Uterus (tissue), 4 donors: ENCODE data around the gene CRIP1. TPM values are rescaled to one million over a fixed set of nuclear protein-coding genes. Genes with fewer than 3 reads are reported as not detected.

Experiments
- DNase-seq, 2 donors: peaks; one replicate each; pipeline ENCODE4 v3.0.0-alpha.2; 2019 to 2020
- H3K27ac ChIP-seq, 2 donors: fragments of 200-600 bp; sonication (generic); 1 replicate in 1 of 2; 2 replicates in 1 of 2; pipeline ENCODE4 v1.5.1; 2016 to 2018
- H3K27me3 ChIP-seq, 2 donors: fragments of 200-600 bp; sonication (generic); one replicate each; pipeline ENCODE4 v1.5.1; 2018 to 2019; ENCODE audit warnings: control low read depth in 1 of 2
- H3K36me3 ChIP-seq, 2 donors: fragments of 200-600 bp; sonication (generic); one replicate each; pipeline ENCODE4 v1.5.1; 2019; ENCODE audit warnings: control low read depth in 1 of 2
- H3K4me1 ChIP-seq, 2 donors: fragments of 200-600 bp; sonication (generic); one replicate each; pipeline ENCODE4 v1.5.1; 2018 to 2019; ENCODE audit warnings: control low read depth in 1 of 2
- H3K4me3 ChIP-seq, 2 donors: fragments of 200-600 bp; sonication (generic); 1 replicate in 1 of 2; 2 replicates in 1 of 2; pipeline ENCODE4 v1.5.1; 2018 to 2019; ENCODE audit warnings: mild to moderate bottlenecking in 1 of 2
- H3K9me3 ChIP-seq, 2 donors: fragments of 200-600 bp; sonication (generic); one replicate each; pipeline ENCODE4 v1.5.1; 2019; ENCODE audit warnings: control low read depth in 1 of 2
- CTCF ChIP-seq, 4 experiments: fragments of 200-600 bp in 2 of 4; fragments of 450-650 bp in 2 of 4; sonication (generic) in 2 of 4; IDR thresholded peaks; one replicate each; pipeline ENCODE4 v1.5.1; 2016 to 2019; ENCODE audit warnings: antibody characterized with exemption in 4 of 4, mild to moderate bottlenecking in 2 of 4, moderate library complexity in 1 of 4
- POLR2A ChIP-seq, 2 donors: fragments of 450-650 bp; IDR thresholded peaks; one replicate each; pipeline ENCODE4 v1.6.1; 2016; ENCODE audit warnings: antibody characterized with exemption in 2 of 2, mild to moderate bottlenecking in 1 of 2, moderate library complexity in 1 of 2
- intact Hi-C: fragments of 100-400 bp; cut with DNase I; formaldehyde crosslinking; loops from one replicate; pipeline ENCODE4 v1.15.1; 2023; ENCODE audit warnings: low total_unique reads
- total RNA-seq, 4 donors: library from RNA; depleted of rRNA in 3 of 4; stranded (reverse); fragments of >200 nt in 3 of 4; gene quantifications; one replicate each; pipeline versions ENCODE4 v1.1.0 to v1.2.4, GENCODE V29; 2014 to 2023
- donor health status: DM: yes; HTN: yes; CAD: no.

CRIP1 gene
- total RNA-seq, 4 donors from 2014 or later: 0.51 to 64.7 (median 34.4) TPM

DNA sequence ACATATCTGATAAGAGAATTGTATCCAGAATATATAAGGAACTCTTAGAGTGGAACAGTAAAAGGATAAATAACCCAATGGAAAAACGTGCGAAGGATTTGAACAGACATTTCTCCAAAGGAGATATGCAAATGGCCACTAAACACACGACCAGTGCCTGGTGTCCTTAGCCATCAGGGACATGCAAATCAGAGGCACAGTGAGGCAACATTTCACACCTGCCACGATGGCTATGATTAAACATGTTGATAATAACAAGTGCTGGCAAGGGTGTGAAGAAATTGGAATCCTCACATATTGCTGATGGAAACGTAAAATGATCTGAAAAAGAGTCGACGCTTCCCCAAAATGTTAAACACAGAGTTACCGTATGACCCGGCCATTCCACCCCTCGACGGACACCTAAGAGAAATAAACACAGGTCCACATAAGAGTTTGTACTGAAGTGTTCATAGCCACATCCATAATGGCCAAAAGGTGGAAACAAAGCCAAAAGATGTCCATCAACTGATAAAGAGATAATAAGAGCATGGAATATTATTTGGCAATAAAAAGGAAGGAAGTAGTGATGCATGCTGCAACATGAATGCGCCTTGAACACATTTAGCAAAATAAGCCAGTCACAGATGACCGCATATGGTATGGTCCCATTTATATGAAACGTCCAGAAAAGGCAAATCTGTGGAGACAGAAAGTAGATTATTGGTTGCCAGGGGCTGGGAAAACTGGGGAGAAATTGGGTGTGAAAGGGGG lies 33.4 kb downstream of the CRIP1 start:
- TF ChIP-seq POLR2A (IDR thresholded peaks at IDR 0.05): no peak
- no peak for TF ChIP-seq CTCF (IDR thresholded peaks at IDR 0.05)
- no peaks in the 10 kb centered on the region for H3K9me3 ChIP-seq
- H3K4me3 ChIP-seq: no peak overlapping the region
- H3K27me3 ChIP-seq: no peaks in the 10 kb centered on the region
- DNase-seq: no peak
- H3K27ac ChIP-seq: no peak overlapping the region
- H3K36me3 ChIP-seq: no peaks in the 10 kb centered on the region
- intact Hi-C loops: no loop called here
- no peaks in the 10 kb centered on the region for H3K4me1 ChIP-seq

DNA sequence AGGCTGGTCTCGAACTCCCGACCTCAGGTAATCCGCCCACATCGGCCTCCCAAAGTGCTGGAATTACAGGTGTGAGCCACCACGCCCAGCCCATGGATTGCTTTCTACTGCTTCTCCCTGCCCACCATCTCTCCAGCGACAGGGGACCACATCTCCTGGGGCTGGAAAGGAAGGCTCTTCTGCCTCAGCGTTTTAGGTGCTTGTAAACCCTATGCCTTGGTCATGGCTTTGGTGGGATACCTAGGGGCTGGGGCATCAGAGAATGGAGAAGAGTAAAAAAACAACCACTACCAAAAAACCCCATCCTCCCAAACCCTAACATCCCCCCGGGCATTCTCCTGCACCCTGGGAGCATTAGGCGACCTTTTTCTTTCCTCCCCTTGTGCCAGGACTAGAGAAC lies 38.6 kb downstream of the CRIP1 start:
- Histone ChIP-seq H3K27ac (no peak overlapping the region), H3K9me3 (no peaks in the 10 kb centered on the region), H3K27me3 (no peaks in the 10 kb centered on the region), H3K4me1 (peaks cover 0 to 16% of the 10 kb centered on the region in 2 donors), H3K4me3 (no peak overlapping the region), H3K36me3 (no peaks in the 10 kb centered on the region)
- intact Hi-C loops: no loop called here
- TF ChIP-seq POLR2A (IDR thresholded peaks at IDR 0.05): no peak
- no peak for TF ChIP-seq CTCF (IDR thresholded peaks at IDR 0.05)
- no peak for DNase-seq

DNA sequence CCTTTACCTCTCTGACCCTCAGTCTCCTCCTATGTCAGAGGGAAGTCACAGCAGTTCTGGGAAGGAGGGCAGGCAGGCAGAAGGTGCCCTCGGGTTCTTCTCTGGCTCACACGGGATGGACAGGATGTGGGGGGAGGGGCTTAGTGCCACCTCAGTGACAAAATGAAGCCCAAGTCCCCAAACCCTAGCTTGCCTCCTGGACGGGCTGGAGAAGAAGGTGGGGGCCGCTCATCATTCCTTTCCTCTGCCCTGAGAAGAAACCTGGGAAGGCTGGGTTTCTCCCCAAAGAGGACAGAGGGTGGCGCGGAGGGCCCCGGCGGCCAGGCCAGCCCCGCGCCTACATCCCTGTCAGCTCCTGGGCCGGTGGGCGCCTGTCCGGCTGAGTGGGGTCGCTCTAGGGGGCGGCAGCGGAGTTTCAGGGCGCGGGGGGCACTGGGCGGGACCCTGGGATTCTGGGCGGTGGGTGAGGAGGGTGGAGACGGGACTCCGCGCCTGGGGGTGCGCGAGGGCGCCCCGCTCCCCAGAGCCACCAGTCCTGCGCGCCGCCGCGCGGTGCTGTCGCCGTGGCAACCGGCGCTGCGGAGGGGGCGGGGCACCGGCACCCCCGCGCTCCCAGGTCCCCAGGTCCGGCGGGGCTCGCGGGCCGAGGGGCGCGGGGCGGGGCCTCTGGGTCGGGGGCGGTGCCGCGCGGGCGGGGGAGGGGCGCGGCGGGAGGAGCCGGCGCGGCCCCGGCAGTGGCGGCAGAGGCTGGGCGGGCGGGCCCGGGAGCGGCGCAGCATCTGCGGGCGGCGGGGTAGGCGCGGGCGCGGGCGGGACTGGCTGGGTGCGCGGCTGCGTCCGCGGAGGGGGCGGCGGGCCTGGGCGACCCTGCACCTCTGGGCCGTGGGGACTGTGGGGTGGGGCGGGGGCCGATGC lies 39.4 kb downstream of the CRIP1 start, which contains the start of gene TMEM121:
TSS of gene TMEM121 (plus strand) at position 723 of the 915 bp plus-strand sequence. CDS start 2,252 bp downstream, outside the sequence.
- intact Hi-C loops: no loop called here
- Histone ChIP-seq H3K9me3 (no peaks in the 10 kb centered on the region), H3K36me3 (no peaks in the 10 kb centered on the region), H3K27me3 (no peaks in the 10 kb centered on the region), H3K27ac (peak within 1 kb of the TSS in 1 of 2 donors; percentile 60), H3K4me3 (peak within 1 kb of the TSS; percentile 50 to 73), H3K4me1 (peaks cover 0 to 16% of the 10 kb centered on the region in 2 donors)
- peak in 1 of 2 donors; percentile 39 for DNase-seq
- TF ChIP-seq CTCF (IDR thresholded peaks at IDR 0.05): no peak
- TF ChIP-seq POLR2A (IDR thresholded peaks at IDR 0.05): no peak

DNA sequence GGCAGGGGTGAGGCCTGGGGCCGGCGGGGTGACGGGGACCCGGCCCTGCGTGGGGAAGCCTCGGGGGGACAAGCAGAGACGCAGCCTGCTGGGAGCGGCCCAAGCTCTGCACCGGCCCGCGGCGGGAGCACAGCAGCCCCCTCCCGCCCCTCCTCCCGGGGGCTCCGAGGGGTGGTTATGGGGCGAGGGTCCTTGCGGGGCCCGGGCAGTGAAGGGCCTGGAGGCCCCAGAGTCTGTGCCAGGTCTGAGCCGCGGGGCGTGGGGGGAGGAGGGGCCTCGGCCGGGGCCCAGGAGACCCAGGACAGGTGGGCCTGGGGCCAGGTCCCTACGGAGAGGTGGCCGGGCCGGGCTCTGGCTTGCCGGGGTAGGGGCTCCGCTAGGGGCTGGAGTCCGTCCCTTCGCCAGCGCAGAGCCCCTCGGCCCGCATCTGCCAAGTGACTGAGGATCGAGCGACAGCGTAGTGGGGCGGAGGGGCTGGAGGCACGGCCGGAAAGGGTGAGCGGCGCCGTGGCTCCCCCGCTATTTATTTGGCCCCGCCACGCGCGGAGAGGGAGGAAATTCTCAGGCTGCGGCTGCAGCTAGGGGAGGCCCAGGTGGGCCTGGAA lies 40.2 kb downstream of the CRIP1 start:
- Histone ChIP-seq H3K4me1 (peaks cover 0 to 16% of the 10 kb centered on the region in 2 donors), H3K36me3 (no peaks in the 10 kb centered on the region), H3K4me3 (peak overlapping the region; percentile 50 to 73), H3K9me3 (no peaks in the 10 kb centered on the region), H3K27ac (peak overlapping the region in 1 of 2 donors; percentile 44), H3K27me3 (no peaks in the 10 kb centered on the region)
- TF ChIP-seq CTCF (IDR thresholded peaks at IDR 0.05) (no peak), POLR2A (IDR thresholded peaks at IDR 0.05) (no peak)
- intact Hi-C loops: no loop called here
- no peak for DNase-seq
